Activated naive CD8-positive, alpha-beta T cell treated with anti-CD3 and anti-CD28 coated beads, Interleukin-2, amount 50 U/mL, for 24 hours (primary cell): ENCODE data around the gene VDR.
A peak's percentile ranks its signal among the peaks of the same experiment; 100 is the strongest.

ENCODE experiments used
- ATAC-seq: fragments of 150-1000 bp; cut with Tn5 transposase; one replicate; pipeline ENCODE4 v1.10.0; 2021
- DNase-seq: peaks from one replicate; pipeline ENCODE4 v3.0.0; 2021
- H3K27ac Mint-ChIP-seq: one replicate; pipeline ENCODE4 v1.8.0; 2021; ENCODE audit warnings: mild to moderate bottlenecking, mixed read lengths
- H3K27me3 Mint-ChIP-seq: one replicate; pipeline ENCODE4 v1.8.0; 2021; ENCODE audit warnings: mixed read lengths
- H3K36me3 Mint-ChIP-seq: one replicate; pipeline ENCODE4 v1.8.0; 2021; ENCODE audit warnings: low read depth, mixed read lengths
- H3K4me1 Mint-ChIP-seq: one replicate; pipeline ENCODE4 v1.8.0; 2021; ENCODE audit warnings: mixed read lengths
- H3K4me3 Mint-ChIP-seq: one replicate; pipeline ENCODE4 v1.8.0; 2021; ENCODE audit warnings: mild to moderate bottlenecking, moderate library complexity, mixed read lengths
- H3K9me3 Mint-ChIP-seq: one replicate; pipeline ENCODE4 v1.8.0; 2021; ENCODE audit warnings: mixed read lengths

The VDR gene

DNA sequence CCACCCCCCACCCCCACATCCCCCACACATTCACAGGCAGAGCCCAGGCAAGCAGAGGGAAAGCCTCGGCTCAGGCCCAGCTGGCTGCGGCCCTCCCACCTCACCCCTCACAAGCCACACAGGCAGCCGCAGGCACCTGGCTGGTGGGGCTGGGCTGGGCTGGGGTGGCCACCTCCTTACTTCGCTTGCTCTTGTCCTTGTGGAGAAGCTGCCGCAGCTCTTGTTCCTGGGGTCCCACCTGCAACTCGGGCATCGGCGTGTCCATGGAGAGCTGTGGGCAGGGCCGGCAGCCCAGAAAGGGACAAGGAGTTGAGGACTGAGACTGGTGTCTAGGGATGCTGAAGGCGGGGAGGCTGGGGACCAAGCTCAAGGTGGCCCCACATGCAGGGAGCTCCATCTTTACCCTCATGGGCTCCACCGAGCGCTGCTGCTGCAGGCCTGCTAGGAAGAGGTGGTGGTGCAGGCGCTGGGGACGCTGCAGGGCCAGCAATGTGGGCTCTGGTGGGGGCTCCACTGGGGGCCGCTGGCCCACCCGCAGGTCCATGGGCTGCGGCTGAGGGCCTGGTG lies 106.3 kb downstream of the VDR start:
- H3K4me3 Mint-ChIP-seq, result no peak overlapping the region
- H3K27me3 Mint-ChIP-seq, result no peaks in the 10 kb centered on the region
- peaks cover 25% of the 10 kb centered on the region for H3K36me3 Mint-ChIP-seq
- DNase-seq (no peak), ATAC-seq (no peak)
- no peak overlapping the region for H3K27ac Mint-ChIP-seq
- H3K4me1 Mint-ChIP-seq, result peaks cover 42% of the 10 kb centered on the region
- no peaks in the 10 kb centered on the region for H3K9me3 Mint-ChIP-seq

DNA sequence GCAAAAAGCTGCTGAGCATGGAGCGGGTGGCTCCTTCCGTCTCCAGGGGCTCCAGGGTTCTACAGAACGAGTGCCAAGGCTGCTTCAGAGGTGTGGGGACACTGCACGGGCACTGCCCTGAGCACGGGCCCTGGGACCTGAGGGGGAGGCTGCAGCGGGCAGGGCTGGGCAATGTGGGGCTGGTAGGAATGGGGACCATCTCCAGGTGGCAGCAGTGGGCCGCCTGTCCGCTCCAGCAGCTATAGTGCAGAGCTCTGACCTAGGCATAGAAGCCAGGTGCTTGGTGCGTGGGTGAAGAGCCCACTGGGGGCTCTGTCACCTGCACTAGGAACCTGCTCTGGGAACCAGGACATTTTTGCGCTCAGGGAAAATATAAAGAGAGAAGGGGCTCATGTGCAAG lies 107.4 kb downstream of the VDR start:
- ATAC-seq (peak; percentile 29), DNase-seq (no peak)
- Mint-ChIP-seq H3K27ac (no peak overlapping the region), H3K9me3 (no peaks in the 10 kb centered on the region), H3K4me1 (peaks cover 32% of the 10 kb centered on the region), H3K4me3 (no peak overlapping the region), H3K36me3 (peaks cover 29% of the 10 kb centered on the region), H3K27me3 (no peaks in the 10 kb centered on the region)

DNA sequence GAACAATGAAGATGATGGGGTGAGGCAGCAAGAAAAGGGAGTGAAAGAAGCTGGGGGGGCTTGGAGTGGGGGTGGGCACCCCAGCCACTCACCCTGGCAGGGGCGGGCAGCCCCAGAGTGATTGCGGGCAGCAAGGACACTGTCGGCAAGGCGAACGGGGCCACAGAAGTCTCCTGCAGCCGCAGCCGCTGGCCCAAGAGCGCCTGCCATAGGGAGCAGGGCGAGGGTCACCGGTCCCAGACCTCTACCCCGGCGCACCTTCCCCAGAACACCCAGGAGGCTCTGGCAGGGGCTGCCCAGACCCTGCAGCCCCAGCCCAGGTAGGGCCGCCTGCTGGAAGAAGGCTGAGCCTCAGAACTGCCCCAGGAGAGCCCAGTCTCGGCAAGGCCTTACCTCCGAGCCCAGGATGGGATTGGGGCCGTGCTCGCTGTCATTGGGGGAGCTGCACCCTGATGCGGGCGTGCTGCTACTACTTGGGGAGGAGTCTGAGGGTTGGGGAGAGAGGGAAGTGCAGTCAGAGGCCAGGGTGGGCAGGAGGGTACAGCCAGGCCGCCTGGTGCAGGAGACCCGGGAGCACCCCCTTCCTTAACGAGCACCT lies 108.9 kb downstream of the VDR start:
- no peaks in the 10 kb centered on the region for H3K9me3 Mint-ChIP-seq
- DNase-seq (no peak), ATAC-seq (no peak)
- peaks cover 30% of the 10 kb centered on the region for H3K36me3 Mint-ChIP-seq
- H3K4me1 Mint-ChIP-seq, result peaks cover 17% of the 10 kb centered on the region
- no peak overlapping the region for H3K27ac Mint-ChIP-seq
- no peaks in the 10 kb centered on the region for H3K27me3 Mint-ChIP-seq
- no peak overlapping the region for H3K4me3 Mint-ChIP-seq

DNA sequence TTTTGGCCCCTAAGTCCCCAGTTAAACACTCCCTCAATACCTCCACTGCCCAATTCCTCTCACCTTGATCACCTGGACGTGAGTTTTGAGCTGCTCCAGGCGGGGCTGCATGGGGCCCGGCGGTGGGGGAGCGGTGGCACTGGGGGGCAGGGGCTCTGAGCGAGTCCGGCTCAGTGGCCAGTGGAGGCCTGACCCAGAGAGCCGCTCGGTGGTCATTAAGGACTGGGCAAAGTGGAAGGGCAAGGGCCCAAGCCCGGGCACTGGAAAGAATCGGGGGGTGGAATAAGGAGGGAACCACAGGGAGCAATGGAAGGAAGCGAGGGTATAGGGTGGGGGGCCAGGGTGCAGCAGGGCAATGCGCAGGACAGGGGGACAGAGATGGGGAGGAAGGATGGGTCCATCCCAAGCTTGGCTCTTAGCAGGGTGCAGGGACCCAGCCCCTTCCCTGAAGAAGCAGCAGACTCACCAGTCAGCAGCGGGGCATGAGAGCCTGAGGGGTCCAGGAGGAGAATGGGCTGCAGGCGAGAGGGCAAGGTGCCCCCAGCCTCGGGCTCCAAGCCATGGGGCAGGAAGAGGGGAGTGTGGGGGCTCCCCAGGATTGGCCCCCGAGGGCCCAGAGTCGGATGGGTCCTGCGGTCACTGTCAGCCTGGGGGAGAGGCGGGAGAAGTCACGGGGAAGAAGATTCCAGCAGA lies 109.5 kb downstream of the VDR start:
- no peak for ATAC-seq
- no peaks in the 10 kb centered on the region for H3K27me3 Mint-ChIP-seq
- peaks cover 12% of the 10 kb centered on the region for H3K4me1 Mint-ChIP-seq

DNA sequence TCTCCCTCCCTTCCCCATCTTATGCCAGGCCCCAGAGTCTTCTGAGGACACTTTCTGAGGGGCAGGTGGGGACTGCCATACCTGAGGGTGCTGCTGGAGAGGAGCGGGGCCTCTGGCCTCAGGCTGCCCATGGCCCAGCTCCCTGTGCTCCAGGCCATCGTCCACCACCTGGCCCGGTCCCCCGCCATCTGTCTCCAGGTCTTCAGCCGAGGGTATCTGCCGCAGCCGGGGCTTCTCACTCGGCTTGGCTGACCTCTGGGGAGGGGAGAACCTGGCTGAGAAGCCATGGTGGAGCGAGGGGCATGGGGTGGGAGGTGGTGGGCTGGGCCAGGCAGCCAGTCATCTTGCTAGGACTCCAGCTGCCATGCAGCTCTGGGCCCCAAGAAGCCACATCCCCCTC lies 110.1 kb downstream of the VDR start:
- DNase-seq (no peak), ATAC-seq (no peak)
- Mint-ChIP-seq H3K27me3 (no peaks in the 10 kb centered on the region), H3K4me3 (no peak overlapping the region), H3K9me3 (no peaks in the 10 kb centered on the region), H3K27ac (no peak overlapping the region), H3K36me3 (peaks cover 34% of the 10 kb centered on the region), H3K4me1 (peaks cover 12% of the 10 kb centered on the region)

More for the DNA sequence above, 109.5 kb downstream of the VDR start:
- DNase-seq, result no peak
- no peak overlapping the region for H3K4me3 Mint-ChIP-seq
- H3K27ac Mint-ChIP-seq, result no peak overlapping the region
- no peaks in the 10 kb centered on the region for H3K9me3 Mint-ChIP-seq
- H3K36me3 Mint-ChIP-seq, result peaks cover 34% of the 10 kb centered on the region

DNA sequence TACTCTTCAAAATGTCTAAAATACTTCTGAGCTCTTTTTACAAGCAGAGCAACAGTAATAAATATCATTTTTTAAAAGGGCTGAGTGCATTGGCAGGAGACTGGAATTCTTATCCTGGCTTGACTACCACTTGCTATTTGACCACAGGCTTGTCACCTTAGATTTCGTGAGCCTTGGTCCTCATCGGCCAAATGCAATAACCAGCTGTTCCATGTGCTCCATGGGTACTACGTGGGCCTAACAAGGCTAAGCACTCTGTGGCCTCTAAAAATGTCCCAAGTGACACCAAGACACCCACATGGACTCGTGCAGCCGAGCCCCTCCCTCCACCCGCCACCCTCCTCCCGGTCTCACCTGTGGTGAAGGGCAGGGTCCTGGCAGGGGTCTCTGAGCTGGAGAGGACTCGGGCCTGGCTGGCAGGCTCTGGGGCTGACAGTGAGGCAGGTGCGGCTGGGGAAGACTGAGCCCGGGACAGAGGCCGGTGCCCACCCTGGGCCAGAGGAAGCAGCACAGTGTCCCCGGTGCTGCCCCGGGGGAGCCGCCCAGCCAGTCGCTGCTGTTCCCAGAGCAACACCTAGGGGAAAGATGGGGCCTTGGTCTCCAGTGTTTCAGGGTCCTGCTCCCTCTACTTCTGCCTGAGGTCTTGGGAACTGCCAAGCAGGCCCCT lies 111.6 kb downstream of the VDR start:
- no peak for ATAC-seq
- H3K36me3 Mint-ChIP-seq, result peaks cover 46% of the 10 kb centered on the region
- H3K27me3 Mint-ChIP-seq, result no peaks in the 10 kb centered on the region
- H3K4me3 Mint-ChIP-seq, result no peak overlapping the region
- H3K27ac Mint-ChIP-seq, result no peak overlapping the region
- no peak for DNase-seq
- no peaks in the 10 kb centered on the region for H3K9me3 Mint-ChIP-seq
- peaks cover 6% of the 10 kb centered on the region for H3K4me1 Mint-ChIP-seq

DNA sequence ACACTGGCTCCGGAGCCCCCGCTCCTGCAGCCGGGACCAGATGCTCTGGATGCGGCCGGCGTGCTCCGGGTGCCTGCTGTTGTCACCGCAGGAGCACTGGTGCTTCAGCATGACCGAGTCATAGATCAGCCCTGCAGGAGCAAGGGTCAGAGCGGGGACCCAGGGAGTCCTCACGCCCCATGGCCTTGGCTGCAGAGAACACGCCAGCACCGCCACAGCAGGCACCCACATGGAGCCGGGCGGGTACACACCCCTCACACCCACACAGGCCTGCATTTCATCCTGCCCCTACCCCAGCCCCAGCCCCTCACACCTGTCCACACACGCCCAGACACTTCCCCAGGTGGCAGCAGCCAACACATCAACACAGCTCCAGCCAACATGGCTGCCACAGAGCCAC lies 112.9 kb downstream of the VDR start:
- peaks cover 58% of the 10 kb centered on the region for H3K36me3 Mint-ChIP-seq
- H3K4me3 Mint-ChIP-seq, result no peak overlapping the region
- H3K27ac Mint-ChIP-seq, result peak overlapping the region; percentile 52
- H3K9me3 Mint-ChIP-seq, result no peaks in the 10 kb centered on the region
- DNase-seq (no peak), ATAC-seq (no peak)
- peaks cover 17% of the 10 kb centered on the region for H3K4me1 Mint-ChIP-seq
- H3K27me3 Mint-ChIP-seq, result no peaks in the 10 kb centered on the region
